22Rv1 (cell line): ENCODE measurements around the gene DUOX2.

Experiments used
- H3K27ac ChIP-seq: fragments of 450-650 bp; 2 replicates; pipeline ENCODE4 v1.5.1; 2017
- ZFX ChIP-seq: fragments of 450-650 bp; IDR thresholded peaks from 2 replicates; pipeline ENCODE4 v1.6.1; 2017; ENCODE audit warnings: antibody characterized with exemption, borderline replicate concordance
- TF ChIP-seq, protein P1 (sequence below): fragments of 450-650 bp; IDR thresholded peaks from 2 replicates; pipeline ENCODE4 v1.5.1; 2017; ENCODE audit warnings: mild to moderate bottlenecking

The DUOX2 gene

DNA sequence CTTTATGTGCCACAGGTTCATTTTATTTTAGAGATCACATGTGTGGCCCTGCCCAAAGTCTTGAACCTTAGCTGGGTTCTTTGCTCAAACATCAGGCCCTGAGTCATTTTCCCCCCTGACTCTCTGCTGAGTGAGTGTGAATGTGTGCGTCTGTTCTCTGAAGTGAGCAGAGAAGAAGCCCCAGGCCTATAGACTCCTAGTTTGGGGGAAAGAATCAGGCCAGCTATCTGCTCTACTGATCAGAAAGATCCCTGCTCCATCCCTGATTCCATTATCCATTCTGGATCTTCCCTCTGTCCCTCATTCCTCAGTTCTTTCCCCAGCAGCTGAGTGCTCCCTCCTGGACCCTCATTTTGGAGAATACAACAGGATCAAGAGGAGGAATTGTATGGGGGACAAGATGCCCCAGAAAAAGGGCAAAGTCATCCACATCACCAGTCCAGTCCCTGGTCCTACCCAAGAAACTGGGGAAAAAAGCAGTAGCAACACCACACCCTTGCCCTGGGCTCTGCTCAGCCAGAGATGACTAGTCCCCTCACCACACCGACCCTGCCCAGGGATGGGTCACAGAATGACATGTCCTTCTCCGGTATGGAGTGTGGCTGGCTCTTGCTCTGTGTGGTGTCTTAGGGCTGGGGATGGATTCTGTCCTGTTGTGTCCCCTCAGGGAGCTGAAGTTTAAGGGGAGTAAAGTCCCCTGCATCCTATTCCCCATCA is 19.0 kb upstream of the DUOX2 start:
- TF ChIP-seq, protein P1, sequence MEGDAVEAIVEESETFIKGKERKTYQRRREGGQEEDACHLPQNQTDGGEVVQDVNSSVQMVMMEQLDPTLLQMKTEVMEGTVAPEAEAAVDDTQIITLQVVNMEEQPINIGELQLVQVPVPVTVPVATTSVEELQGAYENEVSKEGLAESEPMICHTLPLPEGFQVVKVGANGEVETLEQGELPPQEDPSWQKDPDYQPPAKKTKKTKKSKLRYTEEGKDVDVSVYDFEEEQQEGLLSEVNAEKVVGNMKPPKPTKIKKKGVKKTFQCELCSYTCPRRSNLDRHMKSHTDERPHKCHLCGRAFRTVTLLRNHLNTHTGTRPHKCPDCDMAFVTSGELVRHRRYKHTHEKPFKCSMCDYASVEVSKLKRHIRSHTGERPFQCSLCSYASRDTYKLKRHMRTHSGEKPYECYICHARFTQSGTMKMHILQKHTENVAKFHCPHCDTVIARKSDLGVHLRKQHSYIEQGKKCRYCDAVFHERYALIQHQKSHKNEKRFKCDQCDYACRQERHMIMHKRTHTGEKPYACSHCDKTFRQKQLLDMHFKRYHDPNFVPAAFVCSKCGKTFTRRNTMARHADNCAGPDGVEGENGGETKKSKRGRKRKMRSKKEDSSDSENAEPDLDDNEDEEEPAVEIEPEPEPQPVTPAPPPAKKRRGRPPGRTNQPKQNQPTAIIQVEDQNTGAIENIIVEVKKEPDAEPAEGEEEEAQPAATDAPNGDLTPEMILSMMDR, result no peak
- TF ChIP-seq ZFX, result no peak
- H3K27ac ChIP-seq, result no peak overlapping the region

DNA sequence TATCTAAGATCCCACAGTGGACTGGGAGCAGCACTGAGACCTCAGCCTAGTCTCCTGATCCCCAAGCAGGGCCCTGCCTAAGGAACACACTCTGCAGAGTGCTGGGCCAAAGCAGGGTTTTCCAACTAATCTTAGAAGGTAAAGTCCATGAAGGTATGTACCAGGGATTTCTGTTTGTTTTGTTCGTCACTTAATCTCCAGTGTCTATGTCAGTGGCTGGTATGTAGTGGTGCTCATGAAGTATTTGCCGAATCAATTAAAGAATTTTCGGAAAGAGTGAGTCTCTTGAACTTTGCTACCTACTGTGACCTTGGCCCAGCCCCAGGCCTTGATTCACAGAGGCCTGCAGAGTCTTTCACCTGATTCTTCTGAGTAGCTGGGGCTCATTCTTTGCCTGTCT is 17.5 kb upstream of the DUOX2 start:
- TF ChIP-seq, protein P1, result no peak
- TF ChIP-seq ZFX, result no peak
- H3K27ac ChIP-seq, result no peak overlapping the region

GRCh38 chr15:45130291-45131000 is 16.5 kb upstream of the DUOX2 start:
- H3K27ac ChIP-seq, result no peak overlapping the region
- no peak for TF ChIP-seq ZFX
- TF ChIP-seq, protein P1, result no peak

DNA sequence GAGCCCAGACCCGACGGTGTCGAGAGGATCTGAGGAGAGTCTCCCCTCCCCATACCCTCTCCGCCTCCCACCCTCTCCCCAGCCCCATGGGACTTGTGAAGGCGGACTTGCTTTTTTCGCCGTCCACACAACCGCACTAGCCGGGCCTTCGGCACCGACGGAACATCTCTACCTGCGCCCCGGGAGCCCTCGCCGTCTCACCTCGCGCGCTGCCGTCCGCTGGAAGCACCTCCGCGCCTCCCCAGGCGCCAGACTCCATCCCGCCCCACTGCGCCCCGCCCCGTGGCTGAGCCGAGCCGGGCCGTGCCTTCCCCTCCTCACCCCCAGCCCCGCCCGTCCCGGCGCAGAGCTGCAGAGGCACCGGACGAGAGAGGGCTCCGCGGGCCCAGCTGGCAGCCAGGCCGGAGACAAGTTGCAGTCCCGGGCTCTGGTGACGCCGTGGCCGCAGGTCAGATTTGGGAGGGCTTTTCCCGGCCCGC is 15.7 kb upstream of the DUOX2 start, which contains the start of the genes DUOX1 and DUOXA1:
Gene DUOX1, plus strand, starts transcription at position 344 of the 479 bp plus-strand sequence. CDS start 1,973 bp downstream, outside the sequence.
Gene DUOXA1, minus strand, starts transcription at position 229 of the 479 bp plus-strand sequence. CDS start 6,865 bp downstream, outside the sequence.
- no peak within 1 kb of the TSS for H3K27ac ChIP-seq
- TF ChIP-seq, protein P1, result no peak
- TF ChIP-seq ZFX, result no peak

- H3K27ac ChIP-seq, result no peak overlapping the region
- TF ChIP-seq, protein P1, result no peak
- no peak for TF ChIP-seq ZFX
Observed at GRCh38 chr15:45128971-45129639, 15.1 kb upstream of the DUOX2 start.

- no peak overlapping the region for H3K27ac ChIP-seq
- TF ChIP-seq ZFX, result no peak
- TF ChIP-seq, protein P1, result peak; percentile 85
Observed at GRCh38 chr15:45126535-45127158, 12.7 kb upstream of the DUOX2 start.
